Measurements from ENCODE around the gene CTBP1. TPM values are rescaled to one million over a fixed set of nuclear protein-coding genes. Genes with fewer than 3 reads are reported as not detected.

The CTBP1 gene
- total RNA-seq, 1 experiment from 2014 or later = 110 TPM

DNA sequence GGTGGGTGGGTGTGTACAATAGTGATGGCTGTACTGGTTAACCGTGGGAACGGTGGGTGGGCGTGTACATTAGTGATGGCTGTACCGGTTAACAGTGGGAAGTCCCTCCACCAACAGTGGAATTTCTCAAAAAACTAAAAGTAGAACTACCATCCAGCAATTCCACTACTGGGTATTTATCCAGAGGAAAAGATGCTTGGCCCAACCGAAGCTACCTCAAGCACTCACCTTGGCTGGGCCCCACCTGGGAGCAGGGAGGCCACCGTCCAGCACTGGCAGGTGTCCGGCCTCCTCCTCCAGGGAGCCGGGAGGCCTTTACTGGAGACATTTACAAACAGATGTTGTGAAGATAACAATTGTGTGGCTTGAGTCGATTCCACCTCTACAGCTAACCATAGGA is 34.8 kb upstream of the CTBP1 start:
- DNase-seq (ENCODE audit: low read depth) = no peak

DNA sequence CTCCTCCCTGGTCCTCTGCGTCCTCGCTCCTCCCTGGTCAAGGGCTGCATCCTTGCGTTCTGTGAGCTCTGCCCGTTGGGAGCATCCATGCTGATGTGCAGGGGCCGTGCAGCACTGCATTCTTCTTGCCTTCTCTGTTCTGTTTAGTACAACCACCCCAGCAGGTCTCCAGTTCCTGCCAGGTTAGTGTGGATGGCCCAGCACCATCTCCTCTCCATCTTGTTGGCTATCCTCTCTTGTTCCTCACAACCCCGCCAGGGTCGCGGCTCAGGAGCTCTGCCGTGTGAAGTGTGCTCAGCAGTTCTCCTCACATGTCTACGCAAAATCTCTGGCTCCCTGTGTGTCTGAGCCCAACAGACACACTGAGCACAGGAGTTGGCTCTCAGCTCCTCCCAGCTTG is 30.3 kb upstream of the CTBP1 start:
- DNase-seq (ENCODE audit: low read depth) = no peak

DNA sequence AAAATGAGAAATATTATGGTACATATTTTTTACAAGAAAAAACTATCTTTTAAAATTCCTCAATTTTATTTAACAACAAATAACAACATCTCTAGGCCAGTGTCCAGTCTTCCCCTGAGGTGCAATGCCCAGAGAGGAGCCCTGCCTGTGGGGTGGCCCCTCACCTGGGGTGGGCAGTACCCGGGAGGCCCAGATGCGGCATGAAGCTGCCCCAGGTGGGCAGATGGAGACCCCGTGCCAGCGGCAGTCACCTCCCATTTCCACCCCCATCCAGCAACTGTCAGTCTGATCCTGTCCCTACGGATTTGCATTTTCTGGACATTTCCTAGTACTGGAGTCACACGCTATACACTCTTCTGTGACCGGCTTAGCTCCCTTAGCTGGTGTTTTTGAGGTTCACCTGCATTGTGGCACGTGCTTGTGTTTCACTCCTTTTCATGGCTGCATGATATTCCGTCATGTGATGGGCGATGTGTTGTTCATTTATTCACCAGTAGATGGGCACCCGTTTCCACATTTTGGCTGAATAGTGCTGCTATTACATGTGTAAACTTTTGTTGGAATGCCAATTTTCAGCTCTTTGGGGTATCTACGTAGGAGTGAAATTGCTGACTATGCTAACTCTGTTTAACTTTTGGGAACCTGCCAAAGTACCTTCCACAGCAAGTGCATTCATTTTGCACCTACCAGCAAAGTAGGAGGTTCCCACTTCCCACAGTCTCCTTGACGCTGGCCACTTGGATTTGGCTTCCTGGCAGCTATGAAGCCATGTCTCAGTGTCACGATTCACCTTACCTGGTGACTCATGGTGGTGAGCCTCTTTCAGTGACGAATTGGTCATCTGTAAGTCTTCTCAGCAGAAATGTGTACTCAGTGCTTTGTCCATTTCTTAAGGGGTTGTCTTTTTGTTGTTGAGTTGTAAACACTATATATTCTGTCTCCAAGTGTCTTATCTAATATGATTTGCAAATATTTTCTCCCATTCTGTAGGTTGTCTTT is 29.0 kb upstream of the CTBP1 start:
- peak; percentile 28 for DNase-seq (ENCODE audit: low read depth)

DNA sequence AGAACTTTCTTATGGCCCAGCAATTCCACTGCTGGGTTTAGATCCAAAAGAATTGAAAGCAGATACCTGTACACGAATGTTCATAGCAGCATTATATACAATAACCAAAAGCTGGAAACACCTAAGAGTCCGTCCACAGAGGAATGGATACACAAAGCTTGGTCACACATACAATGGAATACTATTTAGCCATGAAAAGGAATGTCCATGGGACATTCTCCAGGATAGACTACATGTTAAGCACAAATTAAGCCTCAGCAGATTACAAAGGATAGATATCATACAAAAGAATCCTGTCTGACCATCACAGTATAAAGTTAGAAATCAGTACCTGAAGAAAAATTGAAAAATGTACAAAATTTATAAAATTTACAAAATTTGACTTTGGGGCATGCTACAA is 28.1 kb upstream of the CTBP1 start:
- DNase-seq (ENCODE audit: low read depth) = no peak

DNA sequence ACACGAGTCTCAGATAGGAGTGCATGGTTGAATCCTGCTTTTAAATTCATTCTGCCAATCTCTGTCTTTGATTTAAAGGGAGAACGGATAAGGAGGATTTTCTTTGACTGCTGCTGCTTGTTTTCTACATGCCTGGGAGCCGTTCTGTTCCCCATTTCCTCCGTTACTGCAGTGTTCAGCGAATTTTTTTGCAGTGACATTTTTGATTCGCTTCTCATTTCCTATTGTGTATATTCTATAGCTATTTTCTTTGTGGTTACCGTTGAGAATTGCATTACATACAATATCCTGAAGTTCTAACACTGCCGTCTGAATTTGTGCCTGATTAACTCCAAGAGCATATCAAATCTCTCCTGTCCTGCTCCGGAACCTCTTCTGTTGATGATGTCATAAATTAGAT is 25.9 kb upstream of the CTBP1 start:
- no peak for DNase-seq (ENCODE audit: low read depth)

DNA sequence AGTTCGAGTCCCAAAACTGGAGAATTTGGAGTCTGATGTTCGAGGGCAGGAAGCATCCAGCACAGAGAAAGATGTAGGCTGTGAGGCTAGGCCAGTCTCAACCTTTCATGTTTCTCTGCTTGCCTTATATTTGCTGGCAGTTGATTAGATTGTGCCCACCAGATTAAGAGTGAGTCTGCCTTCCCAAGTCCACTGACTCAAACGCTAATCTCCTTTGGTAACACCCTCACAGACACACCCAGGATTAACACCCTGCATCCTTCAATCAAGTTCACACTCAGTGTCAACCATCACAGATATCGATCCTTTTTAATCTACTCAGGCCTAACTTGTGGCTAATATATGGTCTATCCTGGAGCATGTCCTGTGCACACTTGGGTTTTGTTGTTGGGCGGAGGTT is 22.8 kb upstream of the CTBP1 start:
- no peak for DNase-seq (ENCODE audit: low read depth)

DNA sequence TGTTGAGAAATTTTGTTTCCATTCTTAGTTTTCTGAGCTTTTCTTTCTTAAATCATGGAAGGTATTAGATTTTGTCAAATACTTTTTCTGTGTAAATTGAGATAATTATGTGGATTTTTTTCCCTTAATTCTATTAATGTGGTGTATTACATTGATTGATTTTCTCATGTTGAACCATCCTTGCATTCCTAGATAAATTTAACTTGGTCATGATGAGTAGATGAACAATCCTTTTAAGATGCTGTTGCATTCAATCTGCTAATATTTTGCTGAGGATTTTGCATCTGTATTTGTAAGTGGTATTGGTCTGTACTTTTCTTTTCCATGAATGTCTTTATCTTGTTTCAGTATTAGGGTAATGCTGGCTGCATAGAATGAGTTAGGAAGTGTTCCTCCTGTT is 20.3 kb upstream of the CTBP1 start:
- no peak for DNase-seq (ENCODE audit: low read depth)

DNA sequence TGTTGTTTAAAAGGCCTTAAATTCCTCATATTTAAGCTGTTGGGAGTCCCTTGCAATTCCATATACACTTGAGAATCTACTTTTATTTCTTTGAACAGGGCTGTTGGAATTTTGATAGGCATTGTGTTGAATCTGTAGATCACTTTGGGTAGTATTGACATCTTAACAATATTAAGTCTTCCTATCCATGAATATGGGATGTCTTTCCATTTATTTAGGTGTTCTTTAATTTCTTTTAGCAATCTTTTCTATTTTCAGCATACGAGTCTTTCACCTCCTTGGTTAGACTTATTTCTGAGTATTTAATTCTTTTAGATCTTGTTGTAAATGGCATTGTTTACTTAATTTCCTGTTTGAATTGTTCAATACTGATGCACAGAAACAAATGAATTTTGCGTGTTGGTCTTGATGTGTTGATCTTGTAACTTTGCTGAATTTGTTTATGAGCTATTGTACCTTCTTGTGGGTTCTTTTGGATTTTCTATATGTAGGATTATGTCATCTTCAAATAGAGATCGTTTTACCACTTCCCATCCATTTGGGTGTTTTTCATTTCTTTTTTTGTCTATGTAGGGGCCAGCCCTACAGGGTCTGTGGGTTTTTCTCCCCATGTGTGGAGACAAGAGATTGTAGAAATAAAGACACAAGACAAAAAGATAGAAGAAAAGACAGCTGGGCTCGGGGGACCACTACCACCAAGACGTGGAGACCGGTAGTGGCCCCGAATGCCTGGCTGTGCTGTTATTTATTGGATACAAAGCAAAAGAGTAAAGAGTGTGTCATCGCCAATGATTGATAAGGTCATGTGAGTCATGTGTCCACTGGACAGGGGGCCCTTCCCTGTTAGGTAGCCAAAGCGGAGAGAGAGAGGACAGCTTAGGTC is 18.2 kb upstream of the CTBP1 start:
- DNase-seq (ENCODE audit: low read depth) = no peak

DNA sequence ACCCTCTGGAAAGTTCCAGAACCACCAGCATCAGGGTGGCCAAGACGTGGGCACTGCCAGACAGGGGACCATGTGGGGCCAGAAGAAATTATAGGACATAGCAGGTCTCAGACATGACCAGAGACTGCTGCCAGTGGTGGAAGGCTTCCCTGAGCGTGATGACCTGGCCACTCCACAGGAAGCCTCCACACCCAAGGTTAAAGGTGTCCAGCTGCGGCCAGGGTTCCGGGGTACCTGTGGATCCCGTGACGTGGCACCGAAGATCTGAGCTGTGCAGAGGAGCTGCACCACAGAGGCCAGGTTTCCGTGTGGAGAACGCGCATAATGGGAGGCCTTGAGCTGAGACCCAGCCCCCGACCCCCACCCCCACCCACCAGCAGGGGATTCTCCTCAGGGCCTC is 16.4 kb upstream of the CTBP1 start:
- DNase-seq (ENCODE audit: low read depth) = no peak

DNA sequence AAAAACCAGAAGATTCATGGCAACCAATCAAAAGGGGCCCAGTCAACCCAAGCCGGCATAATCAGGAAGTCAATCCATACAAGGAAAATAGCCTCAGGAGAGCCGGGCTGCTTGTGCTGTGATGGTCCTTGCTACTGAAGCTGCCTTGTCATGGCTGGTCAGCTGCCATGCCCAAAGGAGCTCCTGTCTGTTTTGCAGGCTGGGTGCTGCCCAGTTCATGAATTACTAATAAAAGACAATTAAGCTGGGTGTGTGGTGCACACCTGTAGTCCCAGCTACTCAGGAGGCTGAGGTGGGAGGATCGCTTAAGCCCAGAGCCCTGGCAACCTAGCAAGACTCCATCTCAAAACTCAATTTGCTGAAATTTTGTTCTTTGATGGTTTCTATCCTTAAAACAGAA is 16.0 kb upstream of the CTBP1 start:
- DNase-seq (ENCODE audit: low read depth) = no peak

DNA sequence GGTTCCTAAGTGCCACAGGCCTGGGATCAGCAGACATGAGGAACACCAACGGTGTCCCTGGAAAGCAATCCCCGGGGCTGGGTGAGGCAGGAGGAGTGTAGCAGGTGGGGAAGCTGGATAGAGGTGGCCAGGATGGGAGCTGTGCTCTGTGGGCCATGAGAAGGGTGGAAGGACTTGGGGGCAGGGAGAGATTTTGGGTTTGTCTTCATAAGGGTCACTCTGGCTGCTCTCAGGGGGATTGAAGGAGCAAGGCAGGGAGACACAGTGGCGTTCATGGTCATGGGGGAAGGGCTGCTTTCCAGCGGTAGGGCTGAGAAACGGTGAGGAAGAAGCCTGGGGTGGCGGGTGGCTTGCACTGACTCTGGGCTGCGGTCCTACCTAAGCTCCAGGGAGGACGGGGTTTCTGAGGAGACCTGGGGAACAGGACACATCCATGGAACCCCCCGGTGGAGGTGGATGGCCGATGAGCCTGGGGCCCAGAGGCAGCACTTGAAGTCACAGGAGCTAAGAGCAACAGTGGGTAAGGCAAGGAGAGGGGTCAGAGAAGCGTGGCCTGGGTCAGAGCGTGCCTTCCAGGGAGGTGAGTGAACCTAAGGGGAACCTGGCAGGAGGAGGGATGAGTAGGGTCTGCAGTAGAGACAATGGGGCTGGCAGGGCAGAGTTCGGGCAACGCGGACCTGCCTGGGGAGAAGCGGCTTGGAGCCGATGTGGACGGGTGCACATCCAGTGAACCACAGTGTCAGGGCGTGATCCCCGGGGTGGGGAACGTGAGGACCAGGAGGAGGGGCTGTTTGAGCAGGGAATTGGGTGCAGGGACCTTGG is 12.4 kb upstream of the CTBP1 start:
- no peak for DNase-seq (ENCODE audit: low read depth)

DNA sequence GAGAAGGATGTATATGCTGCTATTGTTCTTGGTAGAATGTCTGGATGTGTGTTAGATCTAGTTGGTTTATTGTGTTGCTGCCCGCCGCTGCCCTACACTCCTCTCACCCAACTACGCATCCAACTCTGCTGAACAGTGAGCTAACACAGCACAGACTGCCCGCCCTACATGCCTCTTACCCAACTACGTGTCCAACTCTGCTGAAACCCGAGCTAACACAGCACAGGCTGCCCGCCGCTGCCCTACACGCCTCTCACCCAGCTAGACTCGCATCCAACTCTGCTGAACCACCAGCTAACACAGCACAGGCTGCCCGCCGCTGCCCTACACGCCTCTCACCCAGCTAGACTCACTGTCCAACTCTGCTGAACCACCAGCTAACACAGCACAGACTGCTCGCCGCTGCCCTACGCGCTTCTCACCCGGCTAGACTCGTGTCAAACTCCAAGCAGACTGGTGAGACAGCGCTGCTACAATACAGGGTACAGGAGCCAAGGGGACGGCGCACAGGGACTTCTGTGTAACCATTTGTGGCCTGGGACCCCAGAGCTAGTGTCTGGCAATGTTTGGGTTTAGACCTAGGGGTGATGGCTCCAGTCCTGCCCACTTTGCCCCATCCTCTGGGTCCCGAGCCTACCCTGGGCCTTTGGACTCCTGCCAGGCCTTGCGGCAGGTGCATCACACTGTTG is 11.6 kb upstream of the CTBP1 start:
- DNase-seq (ENCODE audit: low read depth) = no peak

DNA sequence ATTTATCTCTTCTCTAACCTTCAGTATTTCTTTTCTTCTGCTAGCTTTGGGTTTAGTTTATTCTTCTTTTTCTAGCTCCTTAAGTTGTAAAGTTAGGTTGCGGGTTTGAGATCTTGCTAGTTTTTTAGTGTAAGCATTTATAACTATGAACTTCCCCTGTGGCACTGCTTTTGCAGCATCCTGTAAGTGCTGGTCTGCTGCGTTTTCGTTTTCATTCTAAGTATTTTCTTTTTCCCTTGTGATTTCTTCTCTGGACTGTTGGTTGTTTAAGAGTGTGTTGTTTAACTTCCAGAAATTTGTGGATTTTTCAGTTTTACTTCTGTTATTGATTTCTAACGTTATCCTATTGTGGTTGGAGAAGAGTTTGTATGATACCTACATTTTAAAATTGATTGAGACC is 11.0 kb upstream of the CTBP1 start:
- no peak for DNase-seq (ENCODE audit: low read depth)

DNA sequence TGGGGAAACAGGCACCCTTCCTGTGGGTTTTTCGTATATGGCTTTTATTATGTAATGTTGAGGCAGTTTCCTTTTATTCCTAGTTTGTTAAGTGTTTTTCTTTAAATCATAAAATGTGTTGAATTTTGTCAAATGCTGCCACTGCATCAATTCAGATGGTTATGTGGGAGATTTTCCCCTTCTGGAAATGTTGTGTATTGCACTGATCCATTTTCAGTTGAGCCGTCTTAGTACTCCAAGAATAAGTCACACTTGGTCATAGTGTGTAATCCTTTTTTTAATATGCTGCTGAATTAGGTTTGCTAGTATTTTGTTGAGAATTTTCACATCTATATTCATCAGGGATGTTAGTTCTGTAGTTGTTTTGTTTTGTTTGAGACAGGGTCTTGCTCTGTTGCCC is 9.5 kb upstream of the CTBP1 start:
- no peak for DNase-seq (ENCODE audit: low read depth)

DNA sequence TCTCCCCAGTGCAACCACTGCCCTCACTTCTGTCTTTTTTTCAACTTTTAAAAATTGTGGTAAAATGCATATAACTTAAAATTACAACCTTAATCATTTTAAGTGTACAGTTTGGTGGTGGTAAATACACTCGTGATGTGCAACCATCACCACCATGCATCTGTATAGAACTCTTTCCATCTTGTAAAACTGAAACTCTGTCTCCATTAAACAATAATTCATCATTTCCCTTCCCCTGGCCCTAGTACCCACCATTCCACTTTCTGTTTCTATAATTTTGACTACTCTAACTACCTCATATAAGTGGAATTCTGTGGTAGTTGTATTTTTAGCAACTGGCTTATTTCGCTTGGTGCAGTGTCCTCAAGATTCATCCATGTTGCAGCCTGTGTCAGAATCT is 6.8 kb upstream of the CTBP1 start:
- DNase-seq (ENCODE audit: low read depth) = no peak

DNA sequence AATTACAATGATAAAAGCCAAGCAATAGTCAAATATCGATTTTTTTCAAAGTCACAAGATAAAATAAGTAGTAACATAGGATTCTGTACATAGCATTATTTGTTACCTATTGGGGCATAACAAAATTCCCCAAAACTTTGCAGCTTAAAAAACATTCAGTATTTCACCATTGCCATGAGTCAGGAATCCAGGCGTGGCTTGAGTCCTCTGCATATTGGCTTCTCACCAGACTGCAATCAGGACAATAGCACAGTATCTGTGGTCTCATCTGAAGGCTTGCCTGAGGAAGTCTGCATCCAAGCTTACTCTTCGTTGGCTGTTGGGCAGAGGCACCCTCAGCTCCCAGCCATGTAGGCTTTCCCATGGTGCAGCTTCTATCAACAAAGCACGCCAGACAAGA is 6.2 kb upstream of the CTBP1 start:
- DNase-seq (ENCODE audit: low read depth) = no peak

DNA sequence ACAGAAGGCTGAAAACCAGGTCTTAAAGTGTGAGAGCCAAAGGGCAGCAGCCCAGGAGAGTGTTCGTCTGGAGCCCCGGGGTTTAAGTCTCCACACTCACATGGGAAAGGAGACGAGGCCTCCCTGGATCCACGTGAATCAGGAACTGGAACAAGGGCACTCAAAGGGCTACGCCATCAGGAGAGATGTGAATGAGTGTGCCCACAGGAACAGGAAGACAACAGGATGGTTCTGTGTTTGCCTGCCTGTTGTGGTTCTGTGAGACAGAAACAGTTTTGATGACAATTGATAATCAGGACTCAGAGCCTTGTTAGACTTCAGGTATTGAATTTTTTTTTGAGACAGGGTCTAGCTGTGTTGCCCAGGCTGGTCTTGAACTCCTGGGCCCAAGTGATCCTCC is 4.9 kb upstream of the CTBP1 start:
- no peak for DNase-seq (ENCODE audit: low read depth)

DNA sequence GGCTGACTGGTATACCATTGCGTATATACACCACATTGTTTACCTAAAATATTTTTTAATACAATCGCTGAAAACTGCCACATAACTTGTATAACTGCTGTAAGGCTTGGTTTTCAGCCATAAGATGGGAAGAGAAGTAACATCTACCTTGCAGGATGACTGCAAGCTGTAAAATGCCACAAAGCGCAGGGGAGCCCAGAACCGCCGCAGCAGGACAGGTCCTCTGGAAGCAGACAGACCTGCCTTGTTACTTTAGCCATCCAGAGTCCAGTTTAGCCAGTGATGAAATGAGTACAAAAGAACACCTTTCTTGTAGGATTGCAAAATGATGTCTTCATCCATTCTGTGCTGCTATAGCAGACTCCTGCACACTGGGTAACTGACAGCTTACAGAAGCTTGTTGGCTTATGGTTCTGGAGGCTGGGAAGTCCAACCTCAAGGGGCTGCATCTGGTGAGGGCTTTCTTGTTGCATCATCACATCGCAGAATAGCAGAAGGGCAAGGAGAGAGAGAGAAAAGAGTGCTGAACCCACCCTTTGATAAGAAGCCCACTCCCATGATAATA is 4.1 kb upstream of the CTBP1 start:
- DNase-seq (ENCODE audit: low read depth) = no peak

DNA sequence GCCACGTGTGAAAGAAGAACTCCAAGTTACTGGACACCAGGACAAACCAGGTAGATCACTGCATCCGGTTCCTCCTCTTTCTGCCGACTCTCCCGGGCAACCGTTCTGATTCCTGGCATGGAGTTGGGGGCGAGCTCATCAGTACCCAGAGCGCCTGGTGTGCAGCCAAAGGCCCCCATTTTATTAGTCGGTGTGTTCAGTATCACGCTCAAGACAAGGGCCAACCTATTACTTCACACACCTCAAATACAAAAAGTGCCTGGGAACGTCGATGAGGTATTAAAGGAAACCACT is 2.8 kb upstream of the CTBP1 start:
- DNase-seq (ENCODE audit: low read depth) = no peak

DNA sequence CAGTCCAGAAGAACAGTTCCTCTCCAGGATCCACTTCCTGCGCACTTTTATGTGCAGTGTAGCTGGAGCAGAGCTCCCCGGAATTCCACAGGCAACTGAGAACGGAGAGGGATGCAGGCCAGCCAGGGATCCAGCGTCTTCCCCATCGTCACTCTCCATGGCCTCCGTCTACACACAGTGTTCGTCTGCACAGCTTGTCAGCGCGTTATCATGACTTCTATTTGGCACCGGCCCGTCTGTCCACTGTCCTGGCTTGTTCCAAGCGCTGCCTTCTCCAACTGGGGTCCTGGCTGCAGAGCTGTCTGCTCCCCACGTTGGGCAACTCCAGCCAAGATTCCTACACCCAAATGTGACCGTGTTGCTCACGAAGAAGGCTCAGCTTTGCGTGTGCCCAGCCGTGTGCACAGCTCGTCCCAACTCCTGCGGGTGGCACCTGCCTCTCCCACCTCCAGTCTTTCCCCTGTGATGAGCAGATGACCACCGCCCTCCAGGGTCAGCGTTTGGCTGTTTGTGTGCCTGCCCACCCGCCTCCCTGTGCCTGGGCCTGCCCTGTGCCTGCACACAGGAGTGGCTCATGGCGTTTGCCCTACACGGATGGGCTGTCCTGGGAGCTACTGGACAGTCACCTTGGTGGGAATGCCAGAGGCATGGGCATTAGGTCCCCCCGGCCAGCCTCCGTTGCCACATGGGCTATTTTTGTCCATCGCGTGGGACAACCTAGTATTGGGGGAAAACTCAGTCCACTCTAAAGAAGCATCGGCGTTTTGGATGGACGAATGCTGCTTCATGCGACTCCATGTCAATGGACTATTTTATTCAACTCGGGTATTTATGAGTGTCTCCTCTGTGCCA is 2.2 kb upstream of the CTBP1 start:
- no peak for DNase-seq (ENCODE audit: low read depth)

DNA sequence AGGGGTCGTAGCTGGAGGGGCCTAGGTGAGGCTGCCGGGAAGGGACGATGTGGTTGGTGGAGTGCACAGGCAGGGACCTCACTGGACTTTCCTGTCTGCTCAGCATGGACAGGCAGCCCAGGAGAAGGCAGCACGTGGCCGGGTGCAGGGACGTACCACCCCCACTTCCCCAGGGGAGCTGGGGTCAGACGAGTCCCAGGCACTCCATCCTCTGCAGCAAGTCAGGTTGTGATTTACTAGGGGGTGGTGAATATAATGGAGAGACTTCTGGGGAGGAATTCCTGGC is 1.5 kb upstream of the CTBP1 start:
- no peak for DNase-seq (ENCODE audit: low read depth)
